B cell (primary cell): Measurements from ENCODE around the gene SLC22A25. TPM values are rescaled to one million over a fixed set of nuclear protein-coding genes. Genes with fewer than 3 reads are reported as not detected.

Experiments used
- ATAC-seq: fragments of 200-7000 bp; cut with Tn5 transposase; one replicate; pipeline ENCODE4 v1.10.0; 2021; ENCODE audit warnings: low read depth, mild to moderate bottlenecking, moderate number of reproducible peaks, moderate library complexity
- CTCF ChIA-PET: fragments of 350-600 bp; sonication (Branson Sonifier 250); formaldehyde crosslinking; loops from one replicate; lab custom pipeline; 2021; ENCODE audit warnings: antibody characterized with exemption, inconsistent platforms; lab: Charles Lee
- POLR2A ChIA-PET: fragments of 350-600 bp; sonication (Branson Sonifier 250); formaldehyde crosslinking; loops from one replicate; lab custom pipeline; 2021; ENCODE audit warnings: antibody characterized with exemption; lab: Charles Lee
- DNase-seq: peaks from one replicate; pipeline ENCODE4 v3.0.0; 2013
- H2AFZ ChIP-seq: 2 replicates; pipeline ENCODE4 v1.6.1; 2012; ENCODE audit warnings: mild to moderate bottlenecking, low read depth, low read length; ENCODE audit not compliant: insufficient read depth, poor library complexity, severe bottlenecking
- H3K27ac ChIP-seq, 2 donors: 1 replicate in 1 of 2; 2 replicates in 1 of 2; pipeline ENCODE4 v1.5.1; 2012 to 2013; ENCODE audit warnings: low read length in 2 of 2, mild to moderate bottlenecking in 2 of 2, moderate library complexity in 1 of 2
- H3K27me3 ChIP-seq, 4 experiments: fragments of 200-600 bp in 1 of 4; sonication (generic) in 1 of 4; replicated peaks in 1 of 4; 1 replicate in 2 of 4; 2 replicates in 2 of 4; pipeline versions ENCODE4 v1.6.1 to v1.7.0; 2013 to 2016; ENCODE audit warnings: low read length in 3 of 4, mild to moderate bottlenecking in 2 of 4, mixed read lengths in 1 of 4, moderate library complexity in 1 of 4; ENCODE audit not compliant: insufficient read depth in 4 of 4, control insufficient read depth in 3 of 4; ENCODE audit errors: control extremely low read depth in 1 of 4
- H3K36me3 ChIP-seq, 2 experiments: replicated peaks in 1 of 2; 1 replicate in 1 of 2; 2 replicates in 1 of 2; pipeline versions ENCODE4 v1.6.1 to v1.7.1; 2013; ENCODE audit warnings: low read length in 1 of 2; ENCODE audit not compliant: insufficient read depth in 2 of 2, control insufficient read depth in 1 of 2; ENCODE audit errors: control extremely low read depth in 1 of 2, extremely low read depth in 1 of 2
- H3K4me1 ChIP-seq, 2 donors: fragments of 200-600 bp in 1 of 2; sonication (generic) in 1 of 2; 1 replicate in 1 of 2; 2 replicates in 1 of 2; pipeline versions ENCODE4 v1.5.1 to v1.6.1; 2013 to 2017; ENCODE audit warnings: low read length in 2 of 2; ENCODE audit not compliant: control insufficient read depth in 2 of 2, insufficient read depth in 2 of 2
- H3K4me2 ChIP-seq: replicated peaks from 2 replicates; pipeline ENCODE3; 2012; ENCODE audit warnings: mild to moderate bottlenecking, low read depth, low read length; ENCODE audit not compliant: poor library complexity, severe bottlenecking
- H3K4me3 ChIP-seq, 5 experiments: fragments of 200-600 bp in 1 of 5; sonication (generic) in 1 of 5; 1 replicate in 3 of 5; 2 replicates in 2 of 5; pipeline versions ENCODE4 v1.5.1 to v1.7.0; 2011 to 2016; ENCODE audit warnings: low read length in 4 of 5, mild to moderate bottlenecking in 4 of 5, low read depth in 2 of 5, control low read depth in 1 of 5, moderate library complexity in 1 of 5; ENCODE audit not compliant: insufficient read depth in 1 of 5; ENCODE audit errors: control extremely low read depth in 1 of 5, extremely low read depth in 1 of 5
- H3K79me2 ChIP-seq: fragments of 200-600 bp; sonication (generic); one replicate; pipeline ENCODE4 v1.6.0; 2016; ENCODE audit warnings: low read length; ENCODE audit not compliant: control insufficient read depth, insufficient read depth
- H3K9ac ChIP-seq: fragments of 200-600 bp; sonication (generic); 2 replicates; pipeline ENCODE4 v1.6.1; 2017; ENCODE audit warnings: mild to moderate bottlenecking, low read length, moderate library complexity
- H3K9me3 ChIP-seq, 3 donors: one replicate each; pipeline versions ENCODE4 v1.6.1 to v1.7.1; 2013; ENCODE audit warnings: low read length in 2 of 3; ENCODE audit not compliant: control insufficient read depth in 2 of 3, insufficient read depth in 1 of 3; ENCODE audit errors: control extremely low read depth in 1 of 3
- H4K20me1 ChIP-seq: 2 replicates; pipeline ENCODE4 v1.6.0; 2012; ENCODE audit warnings: mild to moderate bottlenecking, low read length; ENCODE audit not compliant: insufficient read depth, control insufficient read depth, poor library complexity, severe bottlenecking
- H3K27ac Mint-ChIP-seq: one replicate; pipeline ENCODE4 v1.8.0; 2021; ENCODE audit warnings: mixed read lengths
- H3K27me3 Mint-ChIP-seq: one replicate; pipeline ENCODE4 v1.8.0; 2021; ENCODE audit warnings: mixed read lengths
- H3K4me1 Mint-ChIP-seq: one replicate; pipeline ENCODE4 v1.8.0; 2021; ENCODE audit warnings: mixed read lengths
- H3K4me3 Mint-ChIP-seq: one replicate; pipeline ENCODE4 v1.8.0; 2021; ENCODE audit warnings: mixed read lengths
- H3K9me3 Mint-ChIP-seq: one replicate; pipeline ENCODE4 v1.8.0; 2022; ENCODE audit warnings: mixed read lengths; ENCODE audit not compliant: insufficient read depth
- CTCF ChIP-seq: fragments of 200-600 bp; IDR thresholded peaks from one replicate; pipeline ENCODE4 v1.8.0; 2022; ENCODE audit warnings: antibody characterized with exemption, mild to moderate bottlenecking
- EZH2 ChIP-seq: IDR thresholded peaks from 2 replicates; pipeline ENCODE4 v1.6.1; 2012; ENCODE audit warnings: borderline replicate concordance, low read depth, mild to moderate bottlenecking, moderate library complexity, low read length; ENCODE audit not compliant: insufficient read depth, poor library complexity, severe bottlenecking
- WGBS: methylation state at CpG from one replicate; pipeline ENCODE4 v1.1.5; 2013; ENCODE audit warnings: missing lambda C conversion rate; ENCODE audit not compliant: insufficient coverage; 5-methylcytosine and 5-hydroxymethylcytosine counted together
- intact Hi-C: fragments of 100-400 bp; cut with micrococcal nuclease; formaldehyde crosslinking; loops from one replicate; pipeline ENCODE4 v1.10.0; 2022
- polyA plus RNA-seq: library from polyadenylated mRNA; depleted of rRNA; stranded (reverse); fragments of >200 nt; gene quantifications from 2 replicates; pipeline ENCODE4 v1.2.3, GENCODE V29; 2012
- total RNA-seq, 2 donors: library from RNA; stranded (reverse); fragments of 120-200 nt in 1 of 2; gene quantifications; 1 replicate in 1 of 2; 2 replicates in 1 of 2; pipeline versions ENCODE4 v1.2.3 to v1.2.4, GENCODE V29; 2013 to 2022

The SLC22A25 gene
- total and polyA plus RNA-seq, 2 donors (not counting 1 experiment from before 2014, with no cell fraction given), result not detected

GRCh38 chr11:63262547-63262946 is 19.1 kb upstream of the SLC22A25 start:
- no peak overlapping the region for H3K4me3 ChIP-seq
- POLR2A ChIA-PET, result no interaction called here
- H3K27ac ChIP-seq, result no peak overlapping the region
- H2AFZ ChIP-seq, result no peak overlapping the region
- no peak overlapping the region for H3K4me3 Mint-ChIP-seq
- no peaks in the 10 kb centered on the region for H3K79me2 ChIP-seq
- DNase-seq (no peak), ATAC-seq (no peak)
- H3K27ac Mint-ChIP-seq, result no peak overlapping the region
- intact Hi-C loops, result no loop called here
- peaks cover 34% of the 10 kb centered on the region for H3K27me3 Mint-ChIP-seq
- no peak overlapping the region for H3K4me2 ChIP-seq
- no peaks in the 10 kb centered on the region for H4K20me1 ChIP-seq
- H3K9me3 Mint-ChIP-seq, result no peaks in the 10 kb centered on the region
- H3K9me3 ChIP-seq, result no peaks in the 10 kb centered on the region
- H3K27me3 ChIP-seq, result peaks cover 0 to 2% (median 0%) of the 10 kb centered on the region in 4 experiments
- no peak for TF ChIP-seq CTCF
- TF ChIP-seq EZH2, result no peak
- H3K4me1 Mint-ChIP-seq, result no peaks in the 10 kb centered on the region
- H3K9ac ChIP-seq, result no peak overlapping the region
- H3K4me1 ChIP-seq, result no peaks in the 10 kb centered on the region
- H3K36me3 ChIP-seq, result no peaks in the 10 kb centered on the region
- WGBS, result no CpG with 5 or more reads among the region's 3 CpGs
- CTCF ChIA-PET, result no interaction called here

GRCh38 chr11:63251312-63251711 is 7.9 kb upstream of the SLC22A25 start:
- Histone ChIP-seq H3K27ac (no peak overlapping the region), H3K9ac (no peak overlapping the region), H3K79me2 (no peaks in the 10 kb centered on the region), H3K27me3 (peaks cover 0 to 8% (median 7%) of the 10 kb centered on the region in 4 experiments), H2AFZ (no peak overlapping the region), H3K36me3 (no peaks in the 10 kb centered on the region), H4K20me1 (no peaks in the 10 kb centered on the region), H3K4me1 (no peaks in the 10 kb centered on the region), H3K9me3 (no peaks in the 10 kb centered on the region), H3K4me3 (no peak overlapping the region), H3K4me2 (no peak overlapping the region)
- Mint-ChIP-seq H3K27me3 (peaks cover 25% of the 10 kb centered on the region), H3K4me3 (no peak overlapping the region), H3K4me1 (no peaks in the 10 kb centered on the region), H3K9me3 (peaks cover 2% of the 10 kb centered on the region), H3K27ac (no peak overlapping the region)
- ChIA-PET POLR2A (no interaction called here), CTCF (no interaction called here)
- intact Hi-C loops, result no loop called here
- ATAC-seq (no peak), DNase-seq (no peak)
- TF ChIP-seq EZH2 (no peak), CTCF (no peak)
- WGBS, result no CpG with 5 or more reads among the region's 2 CpGs
